Glomerular visceral epithelial cell (primary cell): ENCODE measurements around the gene SPINK1.
"Not testable (repeated sequence)": the region's sequence is repeated elsewhere in the genome, so short reads cannot be mapped to it uniquely, and the experiment has no call there.

ENCODE experiments used
- DNase-seq: peaks from one replicate; pipeline ENCODE4 v3.0.0-alpha.2; 2016; ENCODE audit errors: extremely low spot score

Gene SPINK1

DNA sequence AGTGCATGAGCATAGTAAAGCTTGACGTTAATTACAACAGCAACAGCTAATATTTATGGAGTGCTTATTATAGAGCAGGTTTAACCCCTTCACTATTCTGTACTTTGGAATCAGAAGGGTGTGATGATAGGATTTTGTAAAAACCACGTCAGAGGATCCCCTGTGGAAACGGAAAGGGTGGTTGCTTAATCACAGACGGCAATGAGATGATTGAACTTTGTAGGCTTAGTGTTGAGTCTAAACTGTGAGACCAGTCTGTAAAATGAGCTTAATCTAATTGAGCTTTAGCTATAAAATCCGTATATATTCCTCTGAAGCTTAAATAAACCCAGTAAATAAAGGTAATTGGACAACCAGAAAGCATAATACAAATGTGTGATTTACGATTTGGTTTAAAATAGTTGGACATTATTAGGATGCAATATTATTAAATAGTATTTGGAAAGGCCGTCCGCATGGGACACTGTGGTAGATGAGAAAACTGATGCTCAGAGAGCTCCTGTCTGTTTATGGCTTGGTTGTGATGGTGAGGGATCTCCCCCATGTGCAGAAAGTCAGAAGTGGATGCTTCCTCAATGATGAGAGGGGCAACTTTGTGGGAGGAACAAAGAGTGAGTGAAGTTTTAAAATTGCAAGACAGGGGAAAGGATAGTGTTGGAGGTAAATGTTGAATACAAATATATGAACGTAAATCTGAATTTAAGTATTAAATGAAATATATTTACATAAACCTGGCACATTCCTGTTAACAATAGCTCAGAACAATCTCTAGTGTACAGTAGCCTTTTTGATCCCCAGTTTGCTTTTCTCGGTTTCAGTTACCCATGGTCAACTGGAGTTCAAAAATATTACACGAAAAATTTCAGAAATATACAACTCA lies 23.7 kb upstream of the SPINK1 start:
- no peak for DNase-seq

DNA sequence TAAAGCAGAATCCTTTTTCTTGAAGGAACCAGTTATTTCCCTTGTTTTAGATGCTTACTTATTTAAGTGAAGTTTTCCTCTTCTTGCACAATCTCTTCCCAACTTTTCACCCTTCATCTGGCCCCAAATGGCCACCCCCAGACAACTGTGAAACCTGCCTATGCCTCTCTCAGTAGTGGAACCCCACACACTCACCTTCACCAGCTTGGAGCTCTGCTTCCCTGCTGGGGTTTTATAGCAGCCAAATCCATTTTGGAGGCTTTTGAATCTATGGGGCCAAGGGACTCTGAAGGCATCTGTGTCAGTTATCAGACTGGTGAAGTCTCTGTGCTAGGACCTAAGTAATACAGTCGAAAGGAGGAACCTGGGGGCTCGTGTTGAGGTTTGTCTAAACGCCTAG lies 22.9 kb upstream of the SPINK1 start:
- no peak for DNase-seq

DNA sequence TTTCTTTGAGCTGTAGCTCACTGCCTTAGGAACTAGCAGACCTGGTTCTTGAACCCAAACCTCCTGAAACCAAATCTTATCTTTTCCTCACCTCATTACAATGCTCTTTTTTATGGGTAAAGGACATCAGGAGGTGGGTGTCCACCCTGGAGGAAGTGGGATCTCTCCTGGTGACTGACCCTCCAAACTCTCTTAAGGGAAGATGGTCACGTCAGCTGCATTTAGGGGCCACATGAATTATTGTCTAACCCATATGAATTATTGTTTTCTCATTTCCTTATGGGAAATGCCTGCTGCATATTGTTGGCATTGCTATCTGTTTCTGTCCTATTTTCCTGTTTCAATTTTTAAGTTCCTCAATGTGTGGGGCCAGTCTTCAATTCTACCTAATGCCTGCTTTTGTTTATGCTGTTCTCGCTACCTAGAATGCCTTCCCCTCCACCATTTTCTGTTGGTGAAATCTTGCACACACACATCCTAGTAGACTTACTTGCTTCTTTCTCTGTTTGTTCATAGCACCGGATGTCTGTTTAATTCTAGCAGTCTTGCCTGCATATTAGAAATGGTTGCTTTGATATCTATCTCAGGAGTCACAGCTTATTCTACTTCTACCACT lies 22.0 kb upstream of the SPINK1 start:
- DNase-seq, result no peak

DNA sequence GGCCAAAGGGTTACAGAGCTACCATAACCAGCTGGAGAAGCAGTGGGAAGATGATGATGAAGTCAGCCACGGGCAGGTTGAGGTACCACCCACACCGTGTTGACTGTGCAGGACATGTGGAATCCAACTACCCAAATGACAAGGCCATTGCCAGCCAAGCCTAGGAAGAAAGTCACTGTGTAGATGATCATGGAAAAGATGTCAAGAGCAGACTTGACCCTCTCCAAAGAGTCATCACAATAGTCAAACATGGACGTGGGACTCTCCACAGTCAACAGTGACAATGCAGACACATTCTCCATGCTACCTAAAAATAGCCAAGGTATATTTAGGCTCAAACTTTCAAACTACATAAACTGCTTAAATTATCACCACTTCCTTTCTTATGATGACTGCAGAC lies 20.9 kb upstream of the SPINK1 start:
- no peak for DNase-seq

DNA sequence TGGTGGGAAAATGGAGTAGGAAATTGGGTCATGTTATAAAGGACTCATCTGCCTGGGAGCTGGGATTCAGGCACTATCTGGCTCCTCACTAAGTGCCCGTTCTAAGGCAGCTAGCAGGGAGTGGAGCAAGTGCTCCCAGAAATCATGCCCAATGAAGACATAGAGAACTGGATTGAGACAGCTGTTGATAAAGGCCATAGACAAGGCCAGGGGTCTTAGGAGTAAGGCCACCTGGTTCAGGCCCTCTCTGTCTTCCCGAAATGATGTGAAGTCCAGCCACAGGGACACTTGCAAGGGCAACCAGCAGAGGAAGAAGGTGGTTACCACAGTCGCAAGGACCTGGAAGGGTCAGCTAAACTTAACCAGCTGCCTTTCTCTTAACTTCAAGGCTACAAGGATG lies 20.1 kb upstream of the SPINK1 start:
- DNase-seq, result no peak

DNA sequence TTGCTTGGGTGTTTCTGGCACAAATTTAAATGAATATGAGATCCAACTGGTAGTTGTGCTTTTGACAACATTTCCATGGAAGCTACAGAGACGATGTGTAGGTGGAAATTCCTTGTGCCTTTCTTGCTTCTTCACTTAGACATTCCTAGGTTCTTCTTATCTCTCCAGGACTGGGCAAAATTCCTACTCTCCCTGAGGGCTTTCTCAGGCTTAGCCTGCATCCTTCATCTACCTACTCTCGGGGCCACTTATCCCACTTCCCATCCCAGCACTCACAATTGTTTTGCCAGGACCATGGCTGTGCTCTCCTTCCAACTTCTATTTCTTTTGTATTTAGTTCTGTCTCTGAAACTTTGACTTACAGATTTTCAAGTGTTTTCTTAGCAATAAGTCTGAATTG lies 17.8 kb upstream of the SPINK1 start:
- no peak for DNase-seq

DNA sequence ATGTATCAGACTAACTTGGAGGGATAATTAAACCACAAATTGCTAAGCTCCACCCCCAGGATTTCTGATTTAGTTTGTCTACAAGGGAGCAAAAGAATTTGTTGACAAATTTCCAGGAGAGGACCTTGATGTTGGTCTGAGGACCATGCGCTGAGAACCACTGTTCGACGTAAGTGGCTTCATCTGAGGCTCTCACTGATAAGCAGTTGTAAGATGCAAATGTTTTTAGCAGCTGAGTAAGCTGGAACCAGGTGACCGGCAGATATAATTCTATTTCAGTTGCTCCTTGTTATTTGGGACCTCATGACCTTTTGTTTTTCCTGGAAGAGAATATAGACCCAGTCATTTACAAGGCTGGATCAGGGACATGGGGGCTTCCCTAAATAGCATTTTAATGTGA lies 14.1 kb upstream of the SPINK1 start:
- DNase-seq, result no peak

DNA sequence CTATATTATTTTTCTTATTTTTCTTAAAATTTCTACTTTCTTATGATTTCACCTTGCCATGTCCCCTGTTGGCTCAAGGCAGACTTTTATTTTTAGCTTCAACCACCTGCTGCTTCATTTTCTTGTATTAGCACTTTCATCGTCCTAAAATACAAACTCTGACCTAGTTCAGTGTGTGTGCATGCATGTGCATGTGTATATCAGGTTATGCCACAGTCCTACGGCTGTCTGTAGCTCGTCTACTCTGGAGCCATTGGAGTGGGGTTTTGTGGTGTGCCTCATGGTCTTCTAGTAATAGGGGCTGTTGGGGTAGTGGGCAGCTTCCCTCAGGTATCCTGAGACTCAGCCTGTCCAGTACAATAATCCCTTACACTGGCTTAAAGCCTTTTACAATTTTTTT lies 13.4 kb upstream of the SPINK1 start:
- no peak for DNase-seq

DNA sequence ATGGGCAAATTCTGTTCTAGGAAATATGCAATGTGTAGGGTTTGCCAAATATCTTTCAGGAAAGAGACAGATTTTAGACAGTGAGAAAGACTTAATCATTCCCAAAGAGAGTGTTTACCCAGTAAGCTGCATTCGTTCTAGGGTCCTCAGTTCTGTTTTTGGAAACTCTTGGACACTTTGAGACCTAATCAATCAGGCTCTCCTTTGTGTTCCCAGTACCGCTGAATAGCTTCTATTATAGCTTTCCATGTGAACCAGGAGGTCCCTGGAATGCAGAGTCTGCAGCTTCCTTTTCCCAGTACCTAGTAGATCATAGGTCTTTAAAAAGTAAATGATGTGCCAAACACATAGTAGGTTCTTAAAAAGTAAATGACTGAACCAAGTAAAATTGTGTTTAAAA lies 11.4 kb upstream of the SPINK1 start:
- no peak for DNase-seq

DNA sequence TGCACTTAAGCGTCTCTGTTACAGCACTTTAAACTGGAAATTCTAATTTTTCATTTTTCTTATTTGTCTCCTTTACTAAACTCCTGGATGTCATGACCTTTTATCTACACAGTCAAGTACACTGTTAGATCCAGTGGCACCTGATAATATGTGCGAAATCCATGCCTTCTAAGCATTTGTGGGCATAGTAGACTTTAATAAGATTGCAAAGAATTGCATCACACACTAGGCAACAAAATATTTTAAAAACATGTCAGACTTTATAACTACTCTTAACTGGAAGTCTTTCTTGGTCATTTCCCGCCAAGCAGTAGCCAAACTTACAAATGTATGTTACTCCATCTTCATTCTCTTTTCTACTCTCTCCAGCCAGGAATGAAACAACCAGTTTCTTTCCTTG lies 5.0 kb upstream of the SPINK1 start:
- DNase-seq, result no peak

DNA sequence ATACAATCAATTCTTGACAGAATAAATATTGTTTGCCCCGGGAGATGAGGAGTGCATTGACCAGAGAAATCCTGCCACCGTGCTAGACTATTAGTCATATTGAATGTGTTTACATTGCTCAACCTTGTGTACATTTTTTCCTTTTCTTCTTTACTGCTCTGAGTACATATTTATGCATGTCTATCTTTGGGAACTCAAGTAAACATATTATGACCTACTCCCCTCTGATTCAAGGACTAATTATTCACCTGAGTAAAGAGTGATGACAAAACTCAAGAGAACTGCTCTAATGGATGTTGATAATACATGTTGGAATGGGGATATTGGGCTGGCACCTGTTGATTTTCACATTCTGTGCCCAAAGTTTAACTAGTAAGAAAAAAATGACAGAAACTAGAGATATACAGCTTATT lies 3.9 kb upstream of the SPINK1 start:
- DNase-seq, result no peak

DNA sequence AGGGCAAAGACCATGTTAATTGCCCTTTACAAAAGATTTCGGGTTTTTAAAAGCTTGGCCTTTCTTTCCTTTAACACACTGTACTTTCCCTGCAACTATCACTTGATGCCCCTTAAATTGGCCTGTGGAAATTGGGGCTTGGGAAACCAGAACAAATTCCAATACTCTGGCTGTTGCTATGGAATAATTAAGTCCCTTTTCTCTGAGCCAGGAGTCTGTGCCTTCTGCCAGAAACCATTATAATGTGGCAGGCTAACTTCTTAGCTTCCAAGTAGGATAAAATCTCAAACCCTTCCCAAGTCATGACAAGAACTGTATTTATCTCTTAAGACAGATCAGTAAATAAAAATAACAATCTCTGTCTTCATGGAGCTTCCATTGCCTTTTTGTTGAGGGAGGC lies 1.1 kb upstream of the SPINK1 start:
- DNase-seq, result no peak

DNA sequence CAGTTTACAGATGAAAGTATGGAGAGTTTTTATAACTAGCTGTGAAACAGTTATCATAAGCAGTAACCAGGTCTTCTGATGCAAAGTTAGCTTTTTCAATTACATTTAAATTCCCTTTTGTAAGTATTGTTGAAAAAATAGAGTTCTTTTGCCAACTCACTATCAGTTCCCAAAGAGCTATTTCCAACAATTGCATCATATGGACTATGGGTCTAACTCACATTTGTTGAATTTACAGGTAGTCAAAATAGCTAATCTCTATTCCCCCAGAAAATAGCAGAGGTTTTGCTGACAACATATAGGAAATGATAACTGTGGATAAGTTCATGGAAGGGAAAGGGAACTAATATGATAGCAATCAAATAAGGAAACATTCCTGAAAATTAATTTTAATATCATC lies 1.4 kb downstream of the SPINK1 start:
- DNase-seq, result no peak

DNA sequence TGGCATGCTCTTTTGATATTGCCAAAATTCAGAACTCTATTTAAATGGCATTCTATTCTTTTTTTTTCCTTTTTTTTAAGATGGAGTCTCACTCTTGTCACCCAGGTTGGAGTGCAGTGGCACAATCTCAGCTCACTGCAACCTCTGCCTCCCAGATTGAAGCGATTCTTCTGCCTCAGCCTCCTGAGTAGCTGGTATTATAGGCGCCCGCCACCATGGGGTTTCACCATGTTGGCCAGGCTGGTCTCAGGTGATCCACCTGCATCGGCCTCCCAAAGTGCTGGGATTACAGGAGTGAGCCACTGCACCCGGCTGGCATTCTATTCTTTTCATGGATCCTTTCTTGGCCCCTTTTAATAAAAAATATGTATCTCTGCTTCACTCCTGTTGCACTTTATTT lies 4.5 kb downstream of the SPINK1 start:
- not testable (repeated sequence) for DNase-seq

DNA sequence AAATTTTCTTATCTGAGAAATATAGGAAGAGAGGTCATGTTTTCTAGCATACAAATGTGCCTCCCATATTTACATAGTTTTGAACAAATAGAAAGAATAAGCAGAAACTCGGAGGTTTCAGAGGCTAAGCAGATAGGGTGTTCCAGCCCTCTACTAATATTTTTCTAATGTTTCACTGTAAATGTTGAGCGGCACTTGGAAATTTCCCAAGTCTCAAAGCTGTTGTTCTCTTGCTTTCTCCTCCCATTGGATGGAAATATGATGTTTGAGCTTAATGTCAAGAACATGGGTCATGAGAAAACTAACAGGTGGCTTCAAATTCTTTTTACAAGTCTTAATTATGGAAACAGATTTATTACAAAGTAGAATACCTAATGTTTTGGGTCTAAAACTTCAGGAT lies 5.1 kb downstream of the SPINK1 start:
- no peak for DNase-seq

DNA sequence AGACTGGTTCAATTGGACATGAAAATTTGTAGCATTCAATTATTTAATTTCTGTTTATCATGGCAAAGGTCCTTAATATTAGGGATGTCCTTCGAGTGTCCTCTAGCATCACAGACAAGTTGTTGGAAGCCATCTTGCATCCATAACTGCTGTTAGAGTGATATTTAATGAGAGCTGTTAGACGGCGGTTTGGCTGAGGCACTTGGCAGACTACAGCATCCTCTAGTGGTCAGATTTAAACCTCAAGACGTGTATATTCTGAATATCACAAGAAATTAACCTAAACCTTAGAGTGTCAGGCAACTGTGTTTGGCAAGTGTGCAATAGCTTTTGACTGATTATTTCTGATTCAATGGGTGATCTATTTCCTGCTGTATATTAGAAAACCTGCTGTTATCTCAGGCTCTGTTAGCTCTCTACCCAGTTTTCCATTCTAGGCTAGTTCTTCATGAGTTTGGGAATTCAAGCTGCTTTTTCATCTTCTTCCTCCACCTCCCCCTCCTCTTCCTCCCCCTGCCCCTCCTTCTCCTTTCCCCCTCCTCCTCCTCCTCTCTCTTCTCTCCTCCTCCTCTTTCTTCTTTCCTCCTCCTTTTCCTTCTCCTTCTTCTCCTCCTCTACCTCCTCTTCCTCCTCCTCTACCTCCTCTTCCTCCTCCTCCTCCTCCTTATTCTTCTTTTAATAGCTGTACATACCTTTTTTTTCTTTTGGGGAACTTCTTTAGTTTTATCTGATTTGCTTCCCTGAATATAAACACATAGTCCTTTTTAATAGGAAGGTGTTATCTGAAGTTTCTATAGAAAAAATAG lies 8.6 kb downstream of the SPINK1 start:
- peak; percentile 57 for DNase-seq

DNA sequence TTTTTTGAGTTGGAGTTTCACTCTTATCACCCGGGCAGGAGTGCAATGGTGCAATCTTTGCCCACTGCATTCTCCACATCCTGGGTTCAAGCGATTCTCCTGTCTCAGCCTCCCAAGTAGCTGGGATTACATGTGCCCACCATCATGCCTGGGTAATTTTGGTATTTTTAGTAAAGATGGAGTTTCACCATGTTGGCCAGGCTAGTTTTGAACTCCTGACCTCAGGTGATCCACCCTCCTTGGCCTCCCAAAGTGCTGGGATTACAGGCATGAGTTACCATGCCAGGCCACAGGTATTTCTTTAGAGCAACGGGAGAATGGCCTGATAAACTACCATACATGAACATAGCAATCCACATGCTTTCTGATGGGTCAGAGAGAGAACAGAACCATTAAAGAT lies 9.2 kb downstream of the SPINK1 start:
- not testable (repeated sequence) for DNase-seq

DNA sequence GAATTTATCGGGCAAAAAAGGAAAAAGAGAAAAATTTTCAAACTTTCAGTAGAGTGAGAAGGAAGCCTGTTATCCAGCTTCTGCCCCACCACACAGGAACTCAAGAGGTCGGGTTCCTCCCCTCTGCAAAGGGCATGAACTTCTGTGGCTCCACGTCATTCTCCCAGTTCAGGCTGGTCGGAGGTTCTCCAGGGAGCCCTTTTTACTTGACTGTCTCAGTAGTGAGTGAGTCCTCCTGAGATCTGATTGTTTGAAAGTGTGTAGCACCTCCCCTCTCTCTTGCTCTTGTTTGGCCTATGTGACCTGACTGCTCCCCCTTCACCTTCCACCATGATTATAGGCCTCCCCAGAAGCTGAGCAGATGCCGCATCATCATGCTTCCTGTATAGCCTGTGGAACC lies 9.7 kb downstream of the SPINK1 start:
- DNase-seq, result no peak

DNA sequence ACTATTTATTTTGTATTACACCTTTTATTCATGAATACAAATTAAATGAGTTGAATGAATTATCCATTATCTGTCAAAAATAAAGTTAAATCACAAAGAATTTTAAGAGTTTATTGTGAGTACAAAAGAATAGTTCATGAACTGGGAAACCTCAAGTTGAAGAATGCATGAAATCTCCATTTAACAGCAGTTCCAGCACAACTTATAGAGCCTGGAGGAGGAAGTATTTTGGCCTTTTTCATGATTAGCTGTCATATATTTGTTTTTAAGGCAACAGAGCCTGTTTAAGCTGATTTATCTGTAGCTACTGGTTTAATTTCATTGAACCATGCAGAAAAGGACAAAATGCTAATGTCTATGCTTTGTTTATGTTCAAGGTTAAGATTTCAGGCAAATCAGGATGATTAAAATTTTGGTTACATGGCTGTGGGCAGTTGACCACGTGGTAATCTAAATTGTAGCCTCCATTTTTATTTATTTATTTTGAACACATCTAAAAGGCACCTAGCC lies 12.2 kb downstream of the SPINK1 start:
- DNase-seq, result no peak

DNA sequence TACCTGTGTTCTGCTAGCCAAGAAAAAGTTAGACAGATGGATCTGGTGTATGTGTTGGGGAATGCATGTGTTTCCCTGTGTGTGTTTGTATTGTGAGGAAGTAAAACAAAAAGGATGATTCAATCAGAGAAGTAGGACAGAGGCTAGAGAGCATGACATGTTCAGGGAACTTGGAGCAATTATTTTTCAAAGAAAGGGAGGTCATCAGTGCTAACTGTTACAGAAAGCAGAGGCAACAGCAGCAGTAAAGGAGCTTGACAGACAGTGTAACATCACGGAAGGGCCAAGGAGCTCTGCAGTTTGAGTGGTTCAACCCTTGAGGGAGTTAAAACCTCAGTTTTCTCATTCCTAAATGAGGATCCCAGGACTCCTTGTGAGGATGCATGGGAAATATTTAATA lies 13.2 kb downstream of the SPINK1 start:
- DNase-seq, result no peak

DNA sequence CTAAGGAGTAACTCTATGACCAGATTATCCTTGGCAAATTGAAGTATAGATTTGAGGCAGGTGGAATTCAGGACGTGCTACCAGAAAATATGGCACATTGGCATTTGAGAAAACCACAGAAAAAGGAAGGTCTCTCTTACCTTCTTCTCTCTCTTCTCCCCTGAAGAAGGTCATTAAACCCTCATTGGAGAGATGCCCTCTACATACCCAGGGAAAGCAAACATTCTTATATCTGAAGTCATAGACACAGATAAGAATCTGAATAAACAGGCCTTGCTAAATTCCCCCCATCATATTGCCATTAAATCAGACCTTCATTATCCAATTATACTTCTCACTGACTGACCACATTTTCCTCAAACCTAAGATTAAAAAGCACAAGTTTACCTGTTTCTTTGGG lies 17.8 kb downstream of the SPINK1 start:
- no peak for DNase-seq

DNA sequence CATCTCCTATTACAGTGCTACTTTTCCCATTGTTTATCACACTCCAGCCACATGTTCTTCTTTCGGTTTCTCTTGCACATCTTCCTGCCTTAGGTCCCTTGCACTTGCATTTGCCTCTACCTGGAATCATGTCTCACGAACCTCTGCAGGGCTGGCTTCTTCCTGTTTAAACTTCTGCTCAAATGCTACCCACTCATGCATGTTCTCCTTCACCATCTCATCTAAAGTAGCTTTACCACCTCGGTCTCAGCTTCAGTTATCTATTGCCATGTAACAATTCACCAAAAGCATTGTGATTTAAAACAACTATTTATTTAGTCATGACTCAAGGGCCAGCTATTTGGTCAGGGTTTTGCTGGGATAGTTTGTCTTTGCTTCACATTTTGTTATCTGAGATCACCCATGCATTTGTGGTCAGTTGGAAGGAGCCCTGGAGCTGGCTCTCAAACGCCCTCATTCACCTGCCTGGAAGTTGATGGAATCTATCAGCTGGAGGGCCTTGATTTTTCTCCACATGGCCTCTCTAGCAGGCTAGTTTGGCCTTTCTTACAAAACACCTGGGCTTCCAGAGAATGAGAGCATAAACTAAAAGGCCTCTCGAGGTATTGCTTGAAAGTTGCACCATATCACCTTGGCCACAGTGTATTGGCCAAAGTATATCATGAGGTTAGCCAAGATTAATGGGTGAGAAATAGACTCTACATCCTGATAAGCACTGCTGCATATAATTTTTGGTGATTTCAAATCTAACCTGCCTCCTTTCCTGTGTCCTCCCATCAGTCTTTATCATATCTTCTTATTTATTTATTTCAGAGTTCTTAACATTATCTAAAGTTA lies 21.4 kb downstream of the SPINK1 start:
- no peak for DNase-seq
